ENCODE measurements around the gene CRADD.

The CRADD gene

DNA sequence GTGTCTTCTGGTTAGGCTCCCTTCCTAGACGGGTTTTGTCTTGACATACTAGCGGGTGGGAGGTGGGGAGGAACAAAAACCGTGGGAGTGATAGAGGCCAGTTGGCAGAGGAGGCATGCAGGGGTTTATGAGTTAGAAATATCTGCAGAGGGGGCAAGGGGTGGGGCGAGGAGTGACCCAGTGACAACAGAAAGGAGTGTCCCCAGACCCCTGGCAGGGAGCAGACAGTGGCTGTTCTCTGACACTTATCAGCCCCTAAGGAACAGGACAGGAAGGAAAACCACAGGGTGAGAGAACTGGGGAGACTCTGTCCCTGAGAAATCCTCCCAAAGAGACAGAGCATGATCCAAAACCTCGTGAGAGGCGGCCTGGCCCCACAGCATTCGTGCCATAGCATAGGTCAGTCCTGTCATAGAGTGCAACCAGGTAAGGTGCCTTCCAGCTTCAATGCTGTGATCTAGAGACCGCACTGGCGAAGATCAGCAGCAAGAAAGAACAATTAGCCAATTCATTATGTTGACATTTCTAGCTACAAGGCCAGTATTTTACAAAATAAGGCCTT is 141.4 kb downstream of the CRADD start:
- DNase-seq, result no peak

DNA sequence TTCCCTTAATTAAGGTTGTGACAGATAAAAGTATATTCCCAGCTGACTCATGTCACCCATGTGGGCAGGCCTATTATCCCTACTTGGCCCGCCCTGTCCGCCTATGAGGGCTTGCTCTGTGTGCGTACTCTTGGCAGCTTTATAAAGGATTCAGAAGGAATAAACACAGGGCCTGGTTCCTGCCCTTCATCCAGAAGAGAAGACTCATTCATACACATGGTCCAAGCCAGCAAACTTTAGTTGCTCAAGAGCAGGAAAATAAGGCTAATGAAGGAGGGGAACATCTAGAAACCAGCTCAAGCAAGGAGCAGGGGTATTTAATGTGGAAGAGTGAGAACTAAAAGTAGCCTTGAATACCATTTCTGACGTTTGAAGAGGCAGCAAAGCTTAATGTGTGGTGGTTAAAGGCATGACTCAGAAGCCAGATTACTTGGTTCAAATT is 141.9 kb downstream of the CRADD start:
- no peak for DNase-seq

DNA sequence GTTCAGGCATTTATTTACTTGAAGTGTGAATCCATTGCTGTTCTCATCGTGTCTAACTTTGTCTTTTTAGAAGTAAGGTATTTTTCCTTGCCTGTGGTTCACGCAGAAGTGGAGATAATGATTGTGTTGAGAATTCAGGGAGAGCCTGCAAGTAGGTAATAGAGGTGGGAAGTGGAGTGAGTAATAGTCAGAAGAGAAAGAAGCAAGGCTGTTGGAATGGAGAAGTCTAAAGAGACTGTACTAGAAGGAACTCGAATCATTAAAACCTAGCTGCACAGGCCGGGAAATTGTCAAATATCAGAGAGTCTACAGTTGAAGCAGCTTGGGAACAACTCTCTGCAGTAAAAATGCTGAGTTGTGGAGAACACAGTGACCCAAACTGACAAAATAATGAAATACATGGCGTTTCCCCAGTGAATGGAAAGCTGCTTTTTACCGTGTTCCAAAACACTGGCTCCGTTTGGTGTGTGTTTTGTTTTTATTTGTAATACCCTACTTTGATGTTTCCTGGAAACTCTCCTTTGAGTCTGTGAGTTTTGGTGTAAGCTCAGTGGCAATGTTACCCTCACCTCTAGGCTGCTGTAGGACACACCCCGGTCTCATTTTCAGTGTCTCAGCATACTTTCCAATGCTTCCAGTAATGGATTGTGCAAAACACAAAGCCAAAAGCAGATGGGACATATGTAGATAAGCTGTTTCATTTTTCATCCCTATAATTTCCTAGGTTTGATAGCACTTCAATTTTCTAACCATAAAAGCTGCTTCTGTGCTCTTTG is 146.6 kb downstream of the CRADD start:
- DNase-seq, result no peak

DNA sequence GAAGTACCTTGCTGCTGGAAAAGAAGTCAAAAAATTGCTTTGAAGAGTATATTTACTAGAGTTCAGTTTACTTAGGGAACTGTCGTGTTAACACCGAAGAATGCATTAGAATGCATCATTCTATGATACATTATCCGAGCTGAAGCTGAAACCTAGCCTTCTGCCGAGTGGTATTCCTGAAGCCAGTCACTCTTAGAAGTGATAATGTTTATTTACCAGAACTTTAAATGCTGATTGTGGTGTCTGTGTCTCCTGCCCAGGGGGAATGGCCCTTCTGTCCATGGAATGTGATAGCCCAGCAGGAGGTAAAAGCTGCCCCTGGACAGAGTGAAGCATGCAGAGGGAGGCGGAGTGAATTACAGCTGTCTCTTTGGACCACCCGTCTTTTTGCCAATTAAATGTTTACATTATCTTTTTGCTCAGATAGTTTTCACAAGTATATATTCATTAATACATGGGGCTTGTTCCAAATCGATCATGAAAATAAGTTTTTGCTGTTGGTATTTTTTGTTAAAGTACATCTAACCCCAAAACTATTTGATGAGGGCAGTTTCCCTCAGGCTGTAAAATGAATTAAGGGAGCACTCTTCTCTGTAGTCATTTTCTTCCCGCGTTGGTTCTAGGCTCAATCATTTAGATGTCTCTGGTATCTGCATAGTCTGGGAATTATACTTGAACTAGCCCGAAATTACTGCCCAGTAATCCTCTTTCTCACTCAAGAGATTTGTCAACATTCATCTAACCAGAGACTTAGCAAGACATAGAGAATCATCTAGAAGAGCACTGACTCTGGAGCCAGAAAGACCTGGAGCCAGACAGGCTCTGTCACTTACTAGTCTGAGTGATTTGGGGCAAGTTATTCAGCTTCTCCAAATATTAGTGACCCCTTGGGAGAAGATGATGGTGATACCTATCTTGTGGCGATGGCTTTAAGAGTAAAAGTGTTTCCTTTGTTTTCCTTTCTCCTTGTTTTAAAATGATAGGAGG is 147.6 kb downstream of the CRADD start:
- no peak for DNase-seq

- DNase-seq, result no peak
Observed at GRCh38 chr12:93825501-93825888, 148.3 kb downstream of the CRADD start.

- DNase-seq, result no peak
Observed at GRCh38 chr12:93825931-93826555, 148.9 kb downstream of the CRADD start.

GRCh38 chr12:93827179-93827578 is 150.0 kb downstream of the CRADD start:
- no peak for DNase-seq

DNA sequence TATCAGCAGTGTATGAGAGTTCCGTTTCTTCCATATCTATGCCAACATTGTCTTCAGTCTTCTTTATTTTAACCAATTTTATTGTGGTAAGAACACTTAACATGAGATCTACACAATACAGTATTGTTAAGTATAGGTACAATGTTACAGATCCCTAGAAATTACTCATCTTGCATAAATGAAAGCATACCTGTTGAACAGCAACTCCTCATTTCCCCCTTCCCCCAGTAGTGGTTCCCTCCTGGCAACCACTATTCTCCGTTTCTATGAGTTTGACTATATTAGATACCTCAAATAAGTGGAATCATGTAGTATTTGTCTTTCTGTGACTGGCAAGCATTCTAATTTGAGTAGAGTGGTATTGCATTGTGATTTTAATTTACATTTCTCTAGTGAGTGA is 150.5 kb downstream of the CRADD start:
- DNase-seq, result no peak

DNA sequence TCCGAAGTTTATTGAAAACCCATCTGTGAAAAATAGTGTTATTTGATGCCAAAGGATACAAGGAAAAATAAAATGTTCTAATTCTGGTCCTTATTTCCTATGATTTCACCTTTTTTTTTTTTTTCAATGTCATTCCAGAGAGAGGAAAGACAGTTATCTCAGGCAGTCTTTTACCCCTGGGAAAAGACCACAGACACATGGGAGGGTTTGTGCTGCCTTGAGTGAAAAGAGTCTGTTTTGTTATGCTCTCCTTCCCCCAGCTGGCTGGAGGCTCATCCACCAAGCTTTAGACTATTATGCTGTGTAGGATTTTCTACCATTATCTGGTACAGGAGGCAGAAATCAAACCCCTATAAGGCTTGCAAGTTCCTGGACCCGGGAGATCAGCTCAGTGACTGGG is 151.8 kb downstream of the CRADD start:
- no peak for DNase-seq

DNA sequence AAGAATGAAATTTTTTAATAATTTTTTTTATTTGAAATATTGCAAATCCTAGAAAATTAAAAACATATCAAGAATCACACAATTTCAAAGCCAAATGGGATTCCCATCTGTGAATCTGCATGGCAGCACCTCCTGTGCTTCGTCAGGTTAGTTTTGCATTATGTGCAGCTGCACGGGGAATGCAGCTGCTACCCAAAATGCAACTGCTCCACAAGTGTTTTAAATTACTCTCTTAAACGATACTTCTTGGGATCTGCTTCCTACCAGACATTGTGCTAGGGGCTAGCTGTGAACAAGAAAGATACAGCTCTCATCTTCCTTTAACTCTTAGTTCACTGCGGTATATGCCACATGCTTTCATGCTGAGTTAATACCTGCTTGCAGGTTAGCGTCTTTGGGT is 154.2 kb downstream of the CRADD start:
- DNase-seq, result no peak

GRCh38 chr12:93832131-93832530 is 155.0 kb downstream of the CRADD start:
- DNase-seq, result no peak

DNA sequence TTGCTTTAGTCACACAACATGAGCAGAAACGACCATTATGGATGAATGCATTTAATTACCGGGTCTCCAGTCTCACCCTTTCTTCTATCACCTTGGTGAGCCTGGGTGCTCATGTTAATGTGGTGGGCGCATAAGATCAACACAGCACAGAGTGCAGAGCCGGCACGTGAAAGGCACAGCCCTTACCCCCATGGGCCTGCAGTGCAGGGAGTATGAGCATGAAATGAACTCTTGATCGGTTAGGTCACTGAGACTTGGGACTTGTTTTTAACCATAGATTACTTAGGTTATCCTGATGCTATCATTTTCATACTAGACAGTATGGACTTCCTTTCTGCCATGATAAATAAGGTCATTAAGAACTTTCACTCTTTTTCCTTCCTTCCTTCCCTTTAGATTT is 156.8 kb downstream of the CRADD start:
- DNase-seq, result no peak

- no peak for DNase-seq
Observed at GRCh38 chr12:93836620-93837260, 159.6 kb downstream of the CRADD start.

DNA sequence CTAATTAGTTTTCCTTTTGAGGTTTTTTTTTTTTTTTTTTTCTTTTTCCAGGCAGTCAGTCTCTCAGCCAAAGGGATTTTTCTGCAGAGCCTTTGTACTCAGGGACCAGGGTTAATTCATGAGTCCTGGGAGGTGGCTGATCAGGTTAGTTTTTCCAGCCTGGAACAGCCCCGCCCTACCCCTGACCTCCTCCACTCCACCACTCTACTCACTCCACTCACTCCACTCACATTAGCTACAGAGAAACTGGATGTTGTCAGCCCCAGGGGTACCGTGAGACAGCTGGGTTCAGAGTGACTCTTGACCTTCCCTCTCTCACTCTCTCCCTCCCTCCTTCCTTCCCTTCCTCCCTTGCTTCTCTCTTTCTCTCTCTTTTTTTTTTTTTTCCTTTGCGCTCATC is 161.0 kb downstream of the CRADD start:
- no peak for DNase-seq

DNA sequence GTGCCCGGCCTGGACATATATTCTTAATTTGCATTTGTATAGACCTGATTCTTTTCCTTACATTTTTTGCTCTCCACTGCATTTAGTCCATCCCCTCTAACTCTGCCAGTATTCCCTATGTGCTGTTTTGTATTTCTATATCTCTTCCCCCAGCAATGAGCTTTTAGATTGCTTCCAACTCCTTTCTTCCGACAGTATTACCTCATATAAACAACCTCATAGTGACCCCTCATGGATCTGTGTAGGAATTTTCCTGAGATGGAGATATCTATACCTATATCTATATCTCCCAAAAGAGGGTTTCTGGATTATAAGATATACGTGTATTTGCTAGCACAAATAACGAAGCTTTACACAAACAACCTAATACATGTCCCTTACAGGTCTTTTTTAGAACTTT is 161.9 kb downstream of the CRADD start:
- DNase-seq, result no peak

- DNase-seq, result no peak
Observed at GRCh38 chr12:93841671-93842070, 164.5 kb downstream of the CRADD start.

DNA sequence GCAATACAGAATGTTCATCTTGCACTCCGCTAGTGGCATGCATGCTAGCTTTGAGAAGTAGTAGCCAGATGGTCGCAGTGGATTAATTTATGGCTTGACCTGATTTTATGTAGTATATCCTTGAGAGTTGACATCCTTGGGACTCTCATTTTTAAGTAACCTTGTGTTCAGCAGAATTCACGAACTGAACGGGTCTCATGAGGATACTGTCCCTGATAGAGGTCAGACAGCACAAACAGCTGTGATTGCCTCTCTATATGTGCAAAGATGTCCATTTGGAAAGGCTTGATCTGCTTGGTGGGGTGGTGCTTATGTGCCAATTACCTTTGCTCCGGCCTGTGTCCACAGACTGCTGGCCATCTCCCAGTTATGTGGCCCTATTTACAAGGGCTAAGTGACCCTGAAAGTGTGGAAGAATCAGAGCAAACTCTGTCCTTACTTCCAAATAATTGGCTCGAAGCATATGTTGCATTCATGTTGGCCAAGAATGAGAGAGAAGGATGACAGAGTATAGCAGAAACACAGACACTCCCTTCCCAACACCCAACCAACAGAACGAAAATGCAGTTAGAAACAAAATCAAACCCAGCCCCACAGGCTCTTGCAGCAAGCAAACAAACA is 167.1 kb downstream of the CRADD start:
- no peak for DNase-seq

DNA sequence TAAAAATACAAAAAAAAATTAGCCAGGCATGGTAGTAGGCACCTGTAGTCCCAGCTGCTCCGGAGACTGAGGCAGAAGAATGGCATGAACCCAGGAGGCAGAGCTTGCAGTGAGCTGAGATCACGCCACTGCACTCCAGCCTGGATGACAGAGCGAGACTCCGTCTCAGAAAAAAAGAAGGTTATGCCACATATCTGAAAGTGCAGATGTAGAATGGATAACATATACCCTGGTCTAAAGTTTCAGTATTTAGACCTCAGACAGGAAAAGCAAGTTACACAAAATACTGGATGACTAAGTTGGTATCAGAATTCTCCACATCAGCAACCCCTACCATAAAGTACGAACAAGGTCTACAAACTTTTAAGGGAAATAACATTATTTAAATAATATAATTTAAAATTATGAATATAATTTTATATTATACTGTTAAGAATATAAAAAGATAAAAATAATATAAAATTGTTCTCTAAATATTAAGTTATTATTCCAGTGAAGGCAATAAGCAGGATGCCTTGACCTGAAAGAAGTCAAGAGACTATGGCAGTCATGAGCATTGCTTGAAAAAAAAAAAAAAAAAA is 169.9 kb downstream of the CRADD start:
- peak in 1 of 5 donors; percentile 69 for DNase-seq

GRCh38 chr12:93847517-93848474 is 170.6 kb downstream of the CRADD start:
- DNase-seq, result peak in 1 of 5 donors; percentile 87

- DNase-seq, result peak in 1 of 5 donors; percentile 63
Observed at GRCh38 chr12:93848523-93849101, 171.4 kb downstream of the CRADD start.
